ENCODE measurements around the gene CADM2. TPM values are rescaled to one million over a fixed set of nuclear protein-coding genes. Genes with fewer than 3 reads are reported as not detected.

The CADM2 gene
- total RNA-seq, 1 donor, result not detected

DNA sequence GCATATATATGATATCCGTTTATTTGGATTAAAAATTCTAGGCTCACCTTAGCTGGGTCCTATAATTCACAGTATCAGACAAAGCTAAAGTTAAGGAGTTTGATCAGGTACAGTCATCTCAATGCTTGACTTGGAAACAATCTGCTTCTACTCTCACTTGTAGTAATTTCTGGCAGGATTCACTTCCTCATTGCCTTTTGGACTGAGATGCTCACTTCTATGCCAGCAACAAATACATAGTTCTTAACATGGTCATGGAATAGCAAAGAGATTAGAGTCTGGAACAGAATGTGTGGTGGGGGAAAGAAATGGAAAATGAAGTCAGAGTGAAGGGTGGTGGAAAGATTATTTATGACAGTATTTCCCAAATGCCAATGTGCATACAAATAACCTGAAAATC is 693.6 kb downstream of the CADM2 start:
- DNase-seq (ENCODE audit: insufficient read length, low spot score, missing footprints), result no peak
- Histone ChIP-seq H3K79me2 (ENCODE audit: insufficient read depth, low read length) (no peaks in the 10 kb centered on the region), H4K20me1 (ENCODE audit: insufficient read depth, low read length) (no peaks in the 10 kb centered on the region), H3K4me2 (ENCODE audit: insufficient read depth, low read length) (no peak overlapping the region), H3K36me3 (ENCODE audit: insufficient read depth, low read length) (no peaks in the 10 kb centered on the region), H3K4me3 (ENCODE audit: insufficient read depth, low read length) (no peak overlapping the region), H2AFZ (ENCODE audit: low read length) (no peak overlapping the region), H3K27ac (ENCODE audit: low read depth, low read length) (no peak overlapping the region), H3K27me3 (ENCODE audit: insufficient read depth, low read length) (no peaks in the 10 kb centered on the region), H3K4me1 (ENCODE audit: insufficient read depth, low read length) (no peaks in the 10 kb centered on the region), H3K9me3 (ENCODE audit: low read depth, low read length) (no peaks in the 10 kb centered on the region)
- TF ChIP-seq, protein P1, sequence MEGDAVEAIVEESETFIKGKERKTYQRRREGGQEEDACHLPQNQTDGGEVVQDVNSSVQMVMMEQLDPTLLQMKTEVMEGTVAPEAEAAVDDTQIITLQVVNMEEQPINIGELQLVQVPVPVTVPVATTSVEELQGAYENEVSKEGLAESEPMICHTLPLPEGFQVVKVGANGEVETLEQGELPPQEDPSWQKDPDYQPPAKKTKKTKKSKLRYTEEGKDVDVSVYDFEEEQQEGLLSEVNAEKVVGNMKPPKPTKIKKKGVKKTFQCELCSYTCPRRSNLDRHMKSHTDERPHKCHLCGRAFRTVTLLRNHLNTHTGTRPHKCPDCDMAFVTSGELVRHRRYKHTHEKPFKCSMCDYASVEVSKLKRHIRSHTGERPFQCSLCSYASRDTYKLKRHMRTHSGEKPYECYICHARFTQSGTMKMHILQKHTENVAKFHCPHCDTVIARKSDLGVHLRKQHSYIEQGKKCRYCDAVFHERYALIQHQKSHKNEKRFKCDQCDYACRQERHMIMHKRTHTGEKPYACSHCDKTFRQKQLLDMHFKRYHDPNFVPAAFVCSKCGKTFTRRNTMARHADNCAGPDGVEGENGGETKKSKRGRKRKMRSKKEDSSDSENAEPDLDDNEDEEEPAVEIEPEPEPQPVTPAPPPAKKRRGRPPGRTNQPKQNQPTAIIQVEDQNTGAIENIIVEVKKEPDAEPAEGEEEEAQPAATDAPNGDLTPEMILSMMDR (IDR thresholded peaks at IDR 0.05; ENCODE audit: extremely low read depth, low read depth, low read length), result no peak

DNA sequence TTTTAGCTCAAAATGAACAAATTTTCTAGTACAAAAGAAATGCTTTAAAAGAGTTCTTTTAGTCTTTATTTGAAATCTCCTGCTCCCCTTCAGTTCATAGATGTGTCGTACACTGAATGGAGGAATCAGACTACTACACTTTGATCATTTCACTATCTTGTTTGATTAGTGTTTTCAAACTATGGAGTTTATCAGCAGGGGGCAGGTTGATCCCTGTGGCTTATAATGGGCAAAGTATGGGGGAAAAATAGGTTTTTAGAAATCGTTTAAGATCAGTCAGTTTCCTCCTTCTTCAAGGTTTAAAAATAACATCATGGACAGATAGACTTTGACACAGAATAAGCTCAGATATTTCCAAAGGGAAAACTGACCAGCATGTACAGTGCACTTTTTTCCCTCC is 701.7 kb downstream of the CADM2 start:
- no peaks in the 10 kb centered on the region for H3K36me3 ChIP-seq (ENCODE audit: insufficient read depth, low read length)
- no peak overlapping the region for H3K4me3 ChIP-seq (ENCODE audit: insufficient read depth, low read length)
- TF ChIP-seq, protein P1 (IDR thresholded peaks at IDR 0.05; ENCODE audit: extremely low read depth, low read depth, low read length), result no peak
- no peaks in the 10 kb centered on the region for H3K79me2 ChIP-seq (ENCODE audit: insufficient read depth, low read length)
- H3K9me3 ChIP-seq (ENCODE audit: low read depth, low read length), result peaks cover 6% of the 10 kb centered on the region
- H2AFZ ChIP-seq (ENCODE audit: low read length), result no peak overlapping the region
- H4K20me1 ChIP-seq (ENCODE audit: insufficient read depth, low read length), result no peaks in the 10 kb centered on the region
- no peaks in the 10 kb centered on the region for H3K27me3 ChIP-seq (ENCODE audit: insufficient read depth, low read length)
- no peak overlapping the region for H3K27ac ChIP-seq (ENCODE audit: low read depth, low read length)
- no peak overlapping the region for H3K4me2 ChIP-seq (ENCODE audit: insufficient read depth, low read length)
- DNase-seq (ENCODE audit: insufficient read length, low spot score, missing footprints), result no peak
- no peaks in the 10 kb centered on the region for H3K4me1 ChIP-seq (ENCODE audit: insufficient read depth, low read length)

DNA sequence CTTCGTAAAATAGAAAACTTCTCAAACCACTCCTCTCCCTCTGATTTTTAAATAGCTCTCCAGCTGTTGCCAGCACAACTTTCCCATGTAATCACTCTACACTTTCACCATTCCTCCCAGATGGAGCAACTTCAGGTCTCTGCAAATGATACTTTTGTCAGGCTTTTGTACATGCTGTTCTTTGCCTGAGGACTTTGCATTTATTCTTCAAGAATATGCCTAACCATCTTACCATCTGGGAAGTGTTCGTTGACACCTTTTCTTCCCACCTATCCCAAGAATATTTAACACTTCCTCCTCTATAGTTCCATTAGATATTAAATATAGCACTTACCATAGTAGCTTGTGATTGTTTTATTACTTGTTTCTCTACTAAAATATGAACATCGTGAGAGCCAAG is 703.7 kb downstream of the CADM2 start:
- H3K36me3 ChIP-seq (ENCODE audit: insufficient read depth, low read length), result no peaks in the 10 kb centered on the region
- H3K9me3 ChIP-seq (ENCODE audit: low read depth, low read length), result peaks cover 6% of the 10 kb centered on the region
- no peaks in the 10 kb centered on the region for H3K79me2 ChIP-seq (ENCODE audit: insufficient read depth, low read length)
- H3K4me3 ChIP-seq (ENCODE audit: insufficient read depth, low read length), result no peak overlapping the region
- no peak overlapping the region for H3K4me2 ChIP-seq (ENCODE audit: insufficient read depth, low read length)
- no peak overlapping the region for H3K27ac ChIP-seq (ENCODE audit: low read depth, low read length)
- no peaks in the 10 kb centered on the region for H3K4me1 ChIP-seq (ENCODE audit: insufficient read depth, low read length)
- no peaks in the 10 kb centered on the region for H4K20me1 ChIP-seq (ENCODE audit: insufficient read depth, low read length)
- TF ChIP-seq, protein P1 (IDR thresholded peaks at IDR 0.05; ENCODE audit: extremely low read depth, low read depth, low read length), result no peak
- H2AFZ ChIP-seq (ENCODE audit: low read length), result no peak overlapping the region
- DNase-seq (ENCODE audit: insufficient read length, low spot score, missing footprints), result no peak
- no peaks in the 10 kb centered on the region for H3K27me3 ChIP-seq (ENCODE audit: insufficient read depth, low read length)

DNA sequence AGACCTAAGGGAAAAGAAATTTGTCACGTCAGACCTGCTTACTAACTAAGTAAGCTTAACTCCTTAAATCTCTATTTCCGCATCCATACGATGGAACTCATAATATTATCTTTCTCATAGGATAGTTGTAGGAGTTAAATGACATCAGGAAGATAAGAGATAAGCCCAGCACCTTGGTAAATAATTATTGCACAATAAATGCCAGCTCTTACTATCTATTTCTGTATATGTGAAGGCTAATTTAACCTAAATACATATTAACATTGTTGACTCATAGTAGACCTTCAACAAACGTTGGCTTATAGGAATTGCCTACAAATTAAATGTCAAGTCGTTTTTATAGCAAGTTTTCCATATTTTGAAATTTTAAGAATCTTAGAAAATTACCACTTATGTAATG is 709.0 kb downstream of the CADM2 start:
- DNase-seq (ENCODE audit: insufficient read length, low spot score, missing footprints), result no peak
- Histone ChIP-seq H3K27ac (ENCODE audit: low read depth, low read length) (no peak overlapping the region), H4K20me1 (ENCODE audit: insufficient read depth, low read length) (no peaks in the 10 kb centered on the region), H3K4me2 (ENCODE audit: insufficient read depth, low read length) (no peak overlapping the region), H3K9me3 (ENCODE audit: low read depth, low read length) (peaks cover 2% of the 10 kb centered on the region), H3K4me3 (ENCODE audit: insufficient read depth, low read length) (no peak overlapping the region), H3K79me2 (ENCODE audit: insufficient read depth, low read length) (no peaks in the 10 kb centered on the region), H3K27me3 (ENCODE audit: insufficient read depth, low read length) (no peaks in the 10 kb centered on the region), H3K4me1 (ENCODE audit: insufficient read depth, low read length) (no peaks in the 10 kb centered on the region), H2AFZ (ENCODE audit: low read length) (no peak overlapping the region), H3K36me3 (ENCODE audit: insufficient read depth, low read length) (no peaks in the 10 kb centered on the region)
- TF ChIP-seq, protein P1 (IDR thresholded peaks at IDR 0.05; ENCODE audit: extremely low read depth, low read depth, low read length), result no peak

Measured in osteoblast (primary cell).